HEK293 (cell line): ENCODE data around the gene AMPD2.

ENCODE experiments used
- CTCF ChIA-PET: fragments of 350-600 bp; formaldehyde crosslinking; extraction: SDS; loops from one replicate; lab custom pipeline; 2021; ENCODE audit warnings: antibody characterized with exemption; lab: Yijun Ruan, JAX
- POLR2A ChIA-PET: fragments of 300-600 bp; formaldehyde crosslinking; extraction: SDS; loops from one replicate; lab custom pipeline; 2020; ENCODE audit warnings: antibody characterized with exemption, inconsistent platforms; lab: Yijun Ruan, JAX
- H3K27ac ChIP-seq: fragments of 200-500 bp; sonication (Bioruptor generic); 2 replicates; pipeline ENCODE4 v1.5.1; 2014; ENCODE audit warnings: low read depth, low read length, control low read depth, inconsistent platforms; ENCODE audit errors: extremely low read depth
- H3K36me3 ChIP-seq, 2 experiments: fragments of 200-500 bp in 1 of 2; sonication (Bioruptor generic) in 1 of 2; 1 replicate in 1 of 2; 2 replicates in 1 of 2; pipeline ENCODE4 v1.5.1; 2014 to 2017; ENCODE audit warnings: inconsistent platforms in 2 of 2, low read length in 2 of 2; ENCODE audit not compliant: control insufficient read depth in 2 of 2, insufficient read depth in 1 of 2
- H3K4me1 ChIP-seq: fragments of 200-500 bp; sonication (Bioruptor generic); 2 replicates; pipeline ENCODE4 v1.5.1; 2014; ENCODE audit warnings: mild to moderate bottlenecking, low read length, inconsistent platforms; ENCODE audit not compliant: control insufficient read depth, insufficient read depth
- H3K4me3 ChIP-seq: 2 replicates; pipeline ENCODE4 v1.5.1; 2011; ENCODE audit warnings: low read depth, mild to moderate bottlenecking, control low read depth, low read length, moderate library complexity
- H3K9me3 ChIP-seq: fragments of 200-500 bp; sonication (Bioruptor generic); 2 replicates; pipeline ENCODE4 v1.5.1; 2014; ENCODE audit warnings: low read depth, low read length, inconsistent platforms; ENCODE audit not compliant: control insufficient read depth, insufficient read depth
- BCL11A ChIP-seq: fragments of 450-650 bp; formaldehyde crosslinking; IDR thresholded peaks from 2 replicates; pipeline ENCODE4 v1.5.1; 2016; ENCODE audit warnings: low read depth, missing biosample characterization, missing genetic modification characterization
- EGR2 ChIP-seq: fragments of 450-650 bp; formaldehyde crosslinking; IDR thresholded peaks from 2 replicates; pipeline ENCODE4 v1.5.1; 2016; ENCODE audit warnings: low read depth, missing biosample characterization, missing genetic modification characterization
- KLF1 ChIP-seq: fragments of 450-650 bp; formaldehyde crosslinking; IDR thresholded peaks from 2 replicates; pipeline ENCODE4 v1.5.1; 2016; ENCODE audit warnings: missing biosample characterization, missing genetic modification characterization
- KLF8 ChIP-seq: fragments of 450-650 bp; formaldehyde crosslinking; IDR thresholded peaks from 2 replicates; pipeline ENCODE4 v1.5.1; 2016; ENCODE audit warnings: missing biosample characterization, missing genetic modification characterization
- KLF9 ChIP-seq: fragments of 450-650 bp; formaldehyde crosslinking; IDR thresholded peaks from 2 replicates; pipeline ENCODE4 v1.5.1; 2016; ENCODE audit warnings: missing biosample characterization, missing genetic modification characterization, low read depth
- MEIS1 ChIP-seq: sonication (generic); formaldehyde crosslinking; IDR thresholded peaks from 2 replicates; pipeline ENCODE4 v1.8.1; 2022; ENCODE audit warnings: missing genetic modification reagents, mild to moderate bottlenecking, borderline replicate concordance
- MZF1 ChIP-seq: fragments of 450-650 bp; formaldehyde crosslinking; IDR thresholded peaks from 2 replicates; pipeline ENCODE4 v1.5.1; 2017; ENCODE audit warnings: missing biosample characterization, missing genetic modification characterization, borderline replicate concordance
- REPIN1 ChIP-seq: fragments of 450-650 bp; formaldehyde crosslinking; IDR thresholded peaks from 2 replicates; pipeline ENCODE4 v1.5.1; 2017; ENCODE audit warnings: missing biosample characterization, missing genetic modification characterization, low read depth
- SP7 ChIP-seq: fragments of 450-650 bp; formaldehyde crosslinking; IDR thresholded peaks from 2 replicates; pipeline ENCODE4 v1.5.1; 2016; ENCODE audit warnings: missing biosample characterization, missing genetic modification characterization
- YY2 ChIP-seq: fragments of 450-650 bp; formaldehyde crosslinking; IDR thresholded peaks from 2 replicates; pipeline ENCODE4 v1.5.1; 2016; ENCODE audit warnings: missing biosample characterization, missing genetic modification characterization
- ZBTB17 ChIP-seq: fragments of 450-650 bp; formaldehyde crosslinking; IDR thresholded peaks from 2 replicates; pipeline ENCODE4 v1.5.1; 2016; ENCODE audit warnings: missing biosample characterization, missing genetic modification characterization
- ZBTB20 ChIP-seq: fragments of 450-650 bp; formaldehyde crosslinking; IDR thresholded peaks from 2 replicates; pipeline ENCODE4 v1.5.1; 2016; ENCODE audit warnings: missing biosample characterization, missing genetic modification characterization
- ZFP41 ChIP-seq: fragments of 450-650 bp; formaldehyde crosslinking; IDR thresholded peaks from 2 replicates; pipeline ENCODE4 v1.5.1; 2016; ENCODE audit warnings: missing biosample characterization, missing genetic modification characterization, borderline replicate concordance
- ZNF155 ChIP-seq: fragments of 450-650 bp; formaldehyde crosslinking; IDR thresholded peaks from 2 replicates; pipeline ENCODE4 v1.5.1; 2016; ENCODE audit warnings: missing biosample characterization, missing genetic modification characterization
- ZNF16 ChIP-seq: fragments of 450-650 bp; formaldehyde crosslinking; IDR thresholded peaks from 2 replicates; pipeline ENCODE4 v1.5.1; 2016; ENCODE audit warnings: low read depth, missing biosample characterization, missing genetic modification characterization
- ZNF174 ChIP-seq: fragments of 450-650 bp; formaldehyde crosslinking; IDR thresholded peaks from 2 replicates; pipeline ENCODE4 v1.5.0; 2017; ENCODE audit warnings: missing biosample characterization, mild to moderate bottlenecking, missing genetic modification characterization
- ZNF202 ChIP-seq: fragments of 450-650 bp; formaldehyde crosslinking; IDR thresholded peaks from 2 replicates; pipeline ENCODE4 v1.5.1; 2016; ENCODE audit warnings: missing biosample characterization, missing genetic modification characterization, borderline replicate concordance
- ZNF223 ChIP-seq: fragments of 450-650 bp; formaldehyde crosslinking; IDR thresholded peaks from 2 replicates; pipeline ENCODE4 v1.5.1; 2016; ENCODE audit warnings: missing biosample characterization, missing genetic modification characterization
- ZNF239 ChIP-seq: fragments of 450-650 bp; formaldehyde crosslinking; IDR thresholded peaks from 2 replicates; pipeline ENCODE4 v1.5.1; 2016; ENCODE audit warnings: missing biosample characterization, missing genetic modification characterization
- ZNF354C ChIP-seq: fragments of 450-650 bp; formaldehyde crosslinking; IDR thresholded peaks from 2 replicates; pipeline ENCODE4 v1.5.1; 2016; ENCODE audit warnings: missing biosample characterization, missing genetic modification characterization, low read depth, borderline replicate concordance
- ZNF473 ChIP-seq: fragments of 450-650 bp; formaldehyde crosslinking; IDR thresholded peaks from 2 replicates; pipeline ENCODE4 v1.5.1; 2017; ENCODE audit warnings: missing biosample characterization, missing genetic modification characterization
- ZNF514 ChIP-seq: fragments of 450-650 bp; formaldehyde crosslinking; IDR thresholded peaks from 2 replicates; pipeline ENCODE4 v1.5.1; 2016; ENCODE audit warnings: missing biosample characterization, missing genetic modification characterization
- ZNF530 ChIP-seq: fragments of 450-650 bp; formaldehyde crosslinking; IDR thresholded peaks from 2 replicates; pipeline ENCODE4 v1.5.1; 2016; ENCODE audit warnings: low read depth, missing biosample characterization, missing genetic modification characterization
- ZNF558 ChIP-seq: fragments of 450-650 bp; formaldehyde crosslinking; IDR thresholded peaks from 2 replicates; pipeline ENCODE4 v1.5.1; 2016; ENCODE audit warnings: missing biosample characterization, missing genetic modification characterization
- ZNF560 ChIP-seq: fragments of 450-650 bp; formaldehyde crosslinking; IDR thresholded peaks from 2 replicates; pipeline ENCODE4 v1.5.1; 2017; ENCODE audit warnings: missing biosample characterization, missing genetic modification characterization, borderline replicate concordance
- ZNF768 ChIP-seq: fragments of 450-650 bp; formaldehyde crosslinking; IDR thresholded peaks from 2 replicates; pipeline ENCODE4 v1.5.1; 2018; ENCODE audit warnings: missing biosample characterization, mild to moderate bottlenecking, missing genetic modification characterization
- ZNF837 ChIP-seq: fragments of 450-650 bp; formaldehyde crosslinking; IDR thresholded peaks from 2 replicates; pipeline ENCODE4 v1.5.1; 2016; ENCODE audit warnings: missing biosample characterization, missing genetic modification characterization
- TF ChIP-seq, protein P1 (sequence below): fragments of 450-650 bp; formaldehyde crosslinking; IDR thresholded peaks from 2 replicates; pipeline ENCODE4 v1.5.1; 2016; ENCODE audit warnings: missing biosample characterization, missing genetic modification characterization

AMPD2 gene

DNA sequence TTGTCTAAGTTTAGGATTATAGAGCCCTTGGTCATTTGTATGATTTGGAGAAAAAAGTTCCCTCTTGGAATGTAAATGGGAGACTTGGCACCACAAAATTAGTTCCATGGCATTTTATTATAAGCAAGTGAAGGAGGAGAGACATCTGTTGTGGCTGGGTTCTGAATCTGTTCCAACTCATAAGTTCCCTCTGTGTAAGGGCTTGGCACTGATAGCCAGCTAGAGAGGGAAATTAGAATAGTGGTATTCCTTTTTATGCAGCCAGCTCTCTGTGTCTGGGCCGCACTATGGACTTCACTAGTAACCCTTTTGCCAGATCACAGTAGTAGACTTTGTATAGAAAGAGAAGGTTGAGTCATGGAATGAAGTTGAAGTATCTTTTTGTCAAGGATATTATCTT lies 40.1 kb upstream of the AMPD2 start:
- TF ChIP-seq EGR2 (tag by site-specific recombination) (no peak), ZNF514 (tag by site-specific recombination) (no peak), ZNF768 (tag by site-specific recombination) (no peak), KLF1 (tag by site-specific recombination) (no peak), KLF9 (tag by site-specific recombination) (no peak), ZBTB17 (tag by site-specific recombination) (no peak), ZNF473 (tag by site-specific recombination) (no peak), ZNF174 (tag by site-specific recombination) (no peak), ZNF202 (tag by site-specific recombination) (no peak), ZNF155 (tag by site-specific recombination) (no peak), KLF8 (no peak), BCL11A (tag by site-specific recombination) (no peak), ZBTB20 (tag by site-specific recombination) (no peak), MEIS1 (CRISPR knock-in tag) (no peak), SP7 (tag by site-specific recombination) (no peak)
- Histone ChIP-seq H3K4me3 (no peak overlapping the region), H3K4me1 (no peaks in the 10 kb centered on the region), H3K36me3 (peaks cover 31 to 53% of the 10 kb centered on the region in 2 experiments), H3K9me3 (no peaks in the 10 kb centered on the region), H3K27ac (no peak overlapping the region)
- ChIA-PET CTCF (interaction anchor here (0.9 kb wide), 1 partner anchor 60 kb away, joined by 4 read pairs; no protein-coding TSS in a partner anchor), POLR2A (interaction anchor here (1.2 kb wide), 1 partner anchor 31 kb away, joined by 5 read pairs; the partner anchor contains the start of gene GNAI3)

DNA sequence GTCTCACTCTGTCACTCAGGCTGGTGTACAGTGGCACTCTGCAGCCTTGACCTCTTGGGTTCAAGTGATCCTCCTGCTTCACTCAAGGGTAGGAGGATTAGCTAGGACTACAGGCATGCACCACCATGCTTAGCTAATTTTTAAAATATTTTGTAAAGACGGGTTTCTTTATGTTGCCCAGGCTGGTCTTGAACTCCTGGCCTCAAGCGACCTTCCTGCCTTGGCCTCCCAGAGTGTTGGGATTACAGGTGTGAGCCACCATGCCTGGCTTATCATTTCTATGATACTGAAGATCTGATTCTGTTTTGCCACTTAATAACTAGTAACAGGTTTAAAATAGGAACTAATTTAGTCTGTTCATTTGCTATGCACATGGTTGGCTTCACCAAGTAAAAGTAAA lies 37.6 kb upstream of the AMPD2 start:
- Histone ChIP-seq H3K27ac (no peak overlapping the region), H3K4me3 (no peak overlapping the region), H3K9me3 (no peaks in the 10 kb centered on the region), H3K36me3 (peaks cover 33 to 75% of the 10 kb centered on the region in 2 experiments), H3K4me1 (no peaks in the 10 kb centered on the region)
- POLR2A ChIA-PET = no interaction called here
- CTCF ChIA-PET = no interaction called here
- no peak for TF ChIP-seq REPIN1 (tag by site-specific recombination)
- TF ChIP-seq ZFP41 (tag by site-specific recombination) = no peak
- no peak for TF ChIP-seq ZNF560 (tag by site-specific recombination)
- TF ChIP-seq ZNF16 = no peak
- TF ChIP-seq ZNF530 = no peak

DNA sequence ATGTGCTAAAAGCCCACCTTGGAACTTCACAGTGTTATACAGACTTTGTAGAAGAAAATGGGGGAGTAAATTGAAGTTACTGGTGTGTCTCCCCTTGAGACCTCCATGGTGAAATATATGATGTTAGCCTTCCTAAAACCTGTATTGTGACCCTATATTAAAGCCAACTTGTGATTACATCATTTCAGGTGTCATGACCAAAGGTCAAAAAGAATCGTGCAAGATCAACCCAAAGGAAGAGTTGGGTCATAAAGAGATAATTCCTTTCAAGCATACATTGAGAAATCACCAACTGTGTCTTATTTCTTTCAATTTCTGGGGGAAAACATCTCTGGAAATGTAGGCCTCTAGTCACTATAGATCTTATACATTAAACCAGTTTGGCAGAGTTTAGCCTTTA lies 34.9 kb upstream of the AMPD2 start:
- ChIA-PET CTCF (interaction anchor here (1.3 kb wide), 1 partner anchor 39 kb away, joined by 3 read pairs; no protein-coding TSS in a partner anchor), POLR2A (no interaction called here)
- TF ChIP-seq ZNF837 (tag by site-specific recombination) (no peak), ZNF354C (no peak)
- H3K4me1 ChIP-seq = no peaks in the 10 kb centered on the region
- H3K27ac ChIP-seq = no peak overlapping the region
- H3K4me3 ChIP-seq = no peak overlapping the region
- no peaks in the 10 kb centered on the region for H3K9me3 ChIP-seq
- peaks cover 28 to 91% of the 10 kb centered on the region in 2 experiments for H3K36me3 ChIP-seq

DNA sequence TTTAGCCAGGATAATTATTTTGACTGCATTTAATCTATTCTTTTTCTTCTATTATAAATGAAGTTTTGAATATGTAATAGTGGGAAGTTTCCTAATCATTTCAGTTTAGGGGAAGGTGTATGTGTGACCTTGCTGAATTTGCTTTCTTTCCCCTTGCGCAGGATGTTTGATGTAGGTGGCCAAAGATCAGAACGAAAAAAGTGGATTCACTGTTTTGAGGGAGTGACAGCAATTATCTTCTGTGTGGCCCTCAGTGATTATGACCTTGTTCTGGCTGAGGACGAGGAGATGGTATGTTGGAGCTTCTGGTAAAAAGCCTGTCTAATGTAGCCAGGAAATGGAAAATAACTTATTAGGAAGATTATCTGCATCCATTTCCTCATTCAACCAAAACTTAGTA lies 33.6 kb upstream of the AMPD2 start:
- Histone ChIP-seq H3K4me1 (no peaks in the 10 kb centered on the region), H3K36me3 (peaks cover 28 to 89% of the 10 kb centered on the region in 2 experiments), H3K4me3 (no peak overlapping the region), H3K9me3 (no peaks in the 10 kb centered on the region), H3K27ac (no peak overlapping the region)
- ChIA-PET CTCF (interaction anchor here (0.6 to 1.3 kb wide), 3 partner anchors 11 to 399 kb away, joined by 3 to 5 read pairs (median 3); partner anchors contain the start of gene AHCYL1), POLR2A (no interaction called here)
- no peak for TF ChIP-seq MZF1 (tag by site-specific recombination)
- no peak for TF ChIP-seq ZNF223 (tag by site-specific recombination)
- TF ChIP-seq YY2 (tag by site-specific recombination) = no peak
- TF ChIP-seq, protein P1, sequence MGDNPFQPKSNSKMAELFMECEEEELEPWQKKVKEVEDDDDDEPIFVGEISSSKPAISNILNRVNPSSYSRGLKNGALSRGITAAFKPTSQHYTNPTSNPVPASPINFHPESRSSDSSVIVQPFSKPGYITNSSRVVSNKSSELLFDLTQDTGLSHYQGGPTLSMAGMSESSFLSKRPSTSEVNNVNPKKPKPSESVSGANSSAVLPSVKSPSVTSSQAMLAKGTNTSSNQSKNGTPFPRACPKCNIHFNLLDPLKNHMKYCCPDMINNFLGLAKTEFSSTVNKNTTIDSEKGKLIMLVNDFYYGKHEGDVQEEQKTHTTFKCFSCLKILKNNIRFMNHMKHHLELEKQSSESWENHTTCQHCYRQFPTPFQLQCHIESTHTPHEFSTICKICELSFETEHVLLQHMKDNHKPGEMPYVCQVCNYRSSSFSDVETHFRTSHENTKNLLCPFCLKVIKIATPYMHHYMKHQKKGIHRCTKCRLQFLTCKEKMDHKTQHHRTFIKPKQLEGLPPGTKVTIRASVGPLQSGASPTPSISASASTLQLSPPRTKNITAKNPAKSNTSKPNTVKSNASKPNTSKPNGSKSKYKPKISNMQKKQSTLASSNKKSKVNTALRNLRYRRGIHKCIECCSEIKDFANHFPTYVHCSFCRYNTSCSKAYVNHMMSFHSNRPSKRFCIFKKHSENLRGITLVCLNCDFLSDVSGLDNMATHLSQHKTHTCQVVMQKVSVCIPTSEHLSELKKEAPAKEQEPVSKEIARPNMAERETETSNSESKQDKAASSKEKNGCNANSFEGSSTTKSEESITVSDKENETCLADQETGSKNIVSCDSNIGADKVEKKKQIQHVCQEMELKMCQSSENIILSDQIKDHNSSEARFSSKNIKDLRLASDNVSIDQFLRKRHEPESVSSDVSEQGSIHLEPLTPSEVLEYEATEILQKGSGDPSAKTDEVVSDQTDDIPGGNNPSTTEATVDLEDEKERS (tag by site-specific recombination) = no peak
- TF ChIP-seq ZNF239 (tag by site-specific recombination) = no peak
- no peak for TF ChIP-seq REPIN1 (tag by site-specific recombination)
- TF ChIP-seq ZNF558 (tag by site-specific recombination) = no peak
